Endothelial cell of coronary artery (primary cell): ENCODE measurements around the gene ZMYM3. TPM values are rescaled to one million over a fixed set of nuclear protein-coding genes. Genes with fewer than 3 reads are reported as not detected.

Source experiments
- total RNA-seq: library from RNA; depleted of rRNA; stranded (reverse); fragments of >200 nt; gene quantifications from 2 replicates; pipeline ENCODE4 v1.2.3, GENCODE V29; 2014

ZMYM3 gene
- total RNA-seq = 10.4 and 10.5 TPM in 2 replicates

DNA sequence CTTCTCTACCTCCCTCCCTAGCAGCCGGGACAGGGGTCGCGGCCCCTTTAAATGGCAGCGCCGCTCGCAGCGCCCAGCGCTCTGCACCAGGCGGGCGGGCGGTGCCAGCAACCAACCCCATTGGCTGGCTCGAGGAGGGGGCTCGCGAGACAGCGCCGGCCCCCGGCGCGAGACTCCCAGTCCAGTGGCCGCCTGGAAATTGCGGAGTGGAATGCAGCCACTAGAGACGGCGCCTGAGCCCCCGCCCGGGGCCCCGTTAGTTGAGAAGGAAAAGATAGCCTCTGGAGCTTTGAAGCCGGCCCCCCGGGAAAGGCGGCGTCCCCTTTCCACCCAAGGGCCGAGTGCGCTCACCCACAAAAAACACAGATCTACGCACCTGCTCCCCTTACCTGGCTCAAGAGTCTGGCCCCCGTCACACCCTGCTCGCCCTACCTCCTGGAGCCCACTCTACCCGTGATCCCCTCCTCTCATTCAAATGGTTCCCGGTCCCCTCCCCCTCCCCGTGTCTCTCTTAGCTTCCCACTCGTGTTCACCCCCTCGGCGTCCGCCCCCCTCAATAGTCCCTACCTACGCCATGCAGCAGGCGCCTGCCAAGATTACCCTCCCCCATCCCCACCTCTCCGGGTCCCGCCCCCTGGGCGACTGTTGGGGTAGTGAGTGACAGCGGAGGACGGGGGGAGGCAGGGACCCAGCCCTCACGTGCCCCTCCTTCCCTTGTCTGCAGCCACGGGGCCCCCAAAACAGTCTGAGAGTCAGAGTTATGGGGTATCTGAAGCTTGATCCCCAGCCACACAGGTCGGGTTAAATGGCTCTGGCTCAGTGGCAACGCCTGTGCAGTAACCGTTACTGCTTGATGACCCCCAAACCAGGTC, at the start of gene ZMYM3:
TSS of gene ZMYM3 (minus strand) at position 49 of the 872 bp plus-strand sequence. CDS start 885 bp downstream, outside the sequence.

DNA sequence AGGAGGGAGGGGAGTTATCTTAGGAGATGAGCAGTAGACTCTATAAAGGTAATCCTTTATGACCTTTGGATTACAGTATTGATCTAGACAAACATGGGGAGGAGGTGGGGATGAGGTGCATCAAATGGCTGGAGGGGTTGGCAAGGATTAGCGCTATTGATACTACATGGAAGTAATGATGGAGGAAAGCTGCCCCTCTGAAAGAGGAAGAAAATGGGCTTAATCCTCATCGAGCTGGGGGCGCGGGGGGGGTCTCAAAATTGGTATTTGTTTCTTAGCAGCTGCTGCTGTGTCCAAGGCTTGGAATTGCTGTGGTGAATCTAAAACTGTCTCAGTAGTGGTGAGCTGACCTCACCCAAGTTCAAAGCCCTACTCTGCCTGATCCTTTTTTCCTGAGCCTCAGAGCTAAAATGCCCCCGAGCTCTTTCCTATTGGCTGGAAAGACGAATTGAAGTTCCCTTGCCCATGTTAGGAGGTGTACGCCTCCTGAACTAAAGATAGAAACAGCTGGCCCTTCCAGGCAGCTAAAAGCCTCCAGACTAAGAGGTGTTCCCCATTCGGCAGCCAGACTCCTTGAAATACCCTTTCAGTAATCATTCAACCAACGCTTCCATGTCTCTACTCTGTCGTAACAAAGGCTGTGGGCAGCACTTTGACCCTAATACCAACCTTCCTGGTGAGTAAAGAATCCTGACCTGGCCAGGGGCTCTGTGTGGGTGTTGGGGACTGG, 47.4 kb upstream of the ZMYM3 start, which contains the start of gene ITGB1BP2:
TSS of gene ITGB1BP2 (plus strand) at position 556 of the 730 bp plus-strand sequence. CDS start at position 613, 57 bp downstream.

DNA sequence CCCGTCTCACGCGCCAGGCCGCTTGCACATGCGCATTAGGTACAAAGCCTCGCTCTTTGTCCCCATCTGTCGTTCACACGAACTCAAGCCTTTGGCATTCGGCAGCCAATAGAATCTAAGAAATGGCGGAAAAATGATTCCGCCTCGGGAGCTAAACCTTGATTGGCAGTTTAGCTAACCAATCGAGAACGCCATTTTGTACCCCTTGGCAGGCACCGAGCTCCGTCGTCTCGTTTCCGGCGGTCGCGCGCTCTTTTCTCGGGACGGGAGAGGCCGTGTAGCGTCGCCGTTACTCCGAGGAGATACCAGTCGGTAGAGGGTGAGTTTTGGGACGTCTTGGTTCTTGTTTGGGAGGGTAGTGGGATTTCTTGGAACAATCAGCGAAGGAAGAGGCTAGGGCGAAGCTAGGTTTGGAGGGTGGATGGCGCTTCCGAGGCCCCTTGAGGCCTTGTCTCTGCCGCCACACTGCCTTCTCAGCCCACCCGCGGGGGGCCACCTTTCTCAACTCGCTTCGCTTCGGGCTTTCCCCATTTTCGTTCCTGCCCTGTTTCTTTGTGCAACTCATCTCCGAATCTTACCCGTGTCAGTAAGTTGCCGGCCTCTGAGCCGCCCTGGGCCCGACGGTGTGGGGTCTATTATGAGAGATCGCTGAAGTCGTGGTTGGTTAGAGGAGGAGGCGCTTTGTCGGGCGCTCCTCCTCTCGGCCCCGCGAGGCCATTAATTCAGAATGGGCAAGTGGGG, 29.6 kb upstream of the ZMYM3 start, which contains the start of gene NONO:
TSS of gene NONO (plus strand) at position 233 of the 741 bp plus-strand sequence. CDS start 7,003 bp downstream, outside the sequence.

GRCh38 chrX:71222929-71223328, 31.0 kb downstream of the ZMYM3 start, which contains the start of gene GJB1:
TSS of gene GJB1 (plus strand) at chrX:71223224. CDS start at chrX:71223708, 484 bp downstream.

Other genes with a start within 250 kb of the ZMYM3 start
- gene SNX12, start 185.8 kb downstream of the ZMYM3 start, total RNA-seq = 68.5 and 80.8 TPM in 2 replicates
- gene FOXO4, start 158.3 kb downstream of the ZMYM3 start, total RNA-seq = 4.5 and 5.3 TPM in 2 replicates
- not detected in 2 replicates for gene CXorf65, start 147.4 kb downstream of the ZMYM3 start, total RNA-seq
- not detected in 2 replicates for gene IL2RG, start 142.6 kb downstream of the ZMYM3 start, total RNA-seq
- 38.7 and 43.4 TPM in 2 replicates for gene MED12, start 135.5 kb downstream of the ZMYM3 start, total RNA-seq
- gene NLGN3, start 109.3 kb downstream of the ZMYM3 start, total RNA-seq = 0.09 TPM in 2 replicates
- not detected in 2 replicates for gene GJB1, start 30.9 kb downstream of the ZMYM3 start, total RNA-seq
- gene NONO, start 29.5 kb upstream of the ZMYM3 start, total RNA-seq = 436 and 523 TPM in 2 replicates
- gene ITGB1BP2, start 47.6 kb upstream of the ZMYM3 start, total RNA-seq = 1.5 and 2.1 TPM in 2 replicates
- 48.0 and 49.1 TPM in 2 replicates for gene TAF1, start 112.2 kb upstream of the ZMYM3 start, total RNA-seq